ENCODE results near the gene KCNJ10.
"Not testable (repeated sequence)": the region's sequence is repeated elsewhere in the genome, so short reads cannot be mapped to it uniquely, and the experiment has no call there.

The KCNJ10 gene

DNA sequence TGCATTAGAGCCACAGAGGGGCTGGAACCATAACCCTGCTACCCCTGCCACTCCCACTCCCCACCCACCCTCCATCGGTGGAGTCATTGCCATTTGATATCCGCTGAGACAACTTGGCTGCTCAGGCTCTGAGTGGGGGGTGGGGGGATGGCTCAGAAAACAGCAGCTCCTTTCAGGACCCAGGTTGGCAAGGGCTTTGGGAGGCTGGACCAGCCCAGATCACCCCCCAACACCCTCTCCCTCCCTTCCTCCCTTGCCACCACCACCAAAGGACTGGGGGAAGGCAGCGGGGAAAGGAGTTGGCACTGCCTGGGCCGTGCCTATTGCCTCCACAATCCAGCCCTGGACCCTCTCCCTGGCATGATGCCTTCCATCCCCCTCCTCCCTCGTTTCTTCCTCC, 1.7 kb downstream of the KCNJ10 start:
- H3K4me3 ChIP-seq (ENCODE audit: low read length): no peak overlapping the region
- no peak for DNase-seq (ENCODE audit: low read depth, low spot score)

DNA sequence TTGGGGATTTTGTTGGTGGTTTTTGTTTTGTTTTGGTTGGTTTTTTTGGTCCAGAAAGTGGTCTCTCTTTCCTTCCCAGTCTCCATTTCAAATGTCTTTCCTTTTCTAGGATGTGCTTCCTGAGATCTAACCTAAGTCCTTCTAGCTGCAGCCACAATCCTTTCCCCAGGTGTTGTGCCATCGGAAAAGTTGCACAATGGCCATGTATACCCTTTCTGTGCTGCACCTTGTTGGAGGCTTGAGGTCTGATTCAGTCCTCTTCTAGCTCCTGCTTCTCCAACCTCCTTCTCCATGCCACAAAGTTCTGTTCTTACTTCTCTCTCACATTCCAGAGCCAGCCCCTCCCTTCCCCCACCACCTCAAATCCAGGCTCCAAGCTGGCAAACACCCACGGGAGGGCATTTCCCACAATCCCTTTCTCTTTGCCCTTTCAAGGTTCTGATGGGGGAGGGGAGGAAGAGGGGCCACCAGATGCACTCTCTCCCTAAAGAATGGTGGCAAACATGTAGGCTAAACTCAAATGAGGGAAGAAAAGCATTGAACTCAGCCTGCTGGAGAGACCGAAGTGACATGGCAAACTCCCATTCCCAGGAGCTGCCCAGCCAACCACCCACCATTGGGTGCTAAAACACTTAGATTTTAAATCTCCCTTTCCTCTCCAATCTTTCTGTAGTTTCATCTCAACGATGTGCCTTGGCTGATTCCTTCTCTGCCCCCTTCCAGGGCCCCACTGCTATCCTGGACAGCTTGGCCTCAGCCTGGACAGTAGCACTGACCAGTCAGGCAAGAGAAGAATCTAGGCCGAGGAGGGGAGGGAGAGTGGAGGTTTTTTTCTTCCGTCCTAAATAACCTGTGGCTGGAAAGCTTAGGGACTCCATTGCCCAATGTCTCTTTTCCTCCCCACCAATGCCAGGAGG, 2.9 kb downstream of the KCNJ10 start:
- no peak for DNase-seq (ENCODE audit: low read depth, low spot score)
- H3K4me3 ChIP-seq (ENCODE audit: low read length): no peak overlapping the region

DNA sequence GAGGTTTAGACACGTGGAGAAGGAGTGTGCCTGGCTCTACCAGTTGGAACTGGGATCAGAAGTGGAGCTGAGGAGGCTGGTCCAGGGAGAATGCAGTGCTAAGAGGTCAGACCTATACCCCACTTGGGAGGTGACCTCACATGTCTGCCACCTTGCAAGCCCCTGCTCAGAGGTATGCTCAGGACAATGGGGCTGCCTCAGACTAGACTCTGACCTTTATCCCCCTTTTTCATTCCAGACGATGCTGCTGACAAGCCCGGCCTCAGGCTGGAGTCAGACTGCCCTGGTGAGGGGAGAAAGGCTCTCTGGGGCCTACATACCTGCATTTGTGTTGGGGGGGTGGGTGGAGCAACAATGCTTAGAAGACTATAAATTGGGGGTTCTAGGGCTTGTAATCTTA, 5.2 kb downstream of the KCNJ10 start:
- no peak for DNase-seq (ENCODE audit: low read depth, low spot score)
- no peak overlapping the region for H3K4me3 ChIP-seq (ENCODE audit: low read length)

DNA sequence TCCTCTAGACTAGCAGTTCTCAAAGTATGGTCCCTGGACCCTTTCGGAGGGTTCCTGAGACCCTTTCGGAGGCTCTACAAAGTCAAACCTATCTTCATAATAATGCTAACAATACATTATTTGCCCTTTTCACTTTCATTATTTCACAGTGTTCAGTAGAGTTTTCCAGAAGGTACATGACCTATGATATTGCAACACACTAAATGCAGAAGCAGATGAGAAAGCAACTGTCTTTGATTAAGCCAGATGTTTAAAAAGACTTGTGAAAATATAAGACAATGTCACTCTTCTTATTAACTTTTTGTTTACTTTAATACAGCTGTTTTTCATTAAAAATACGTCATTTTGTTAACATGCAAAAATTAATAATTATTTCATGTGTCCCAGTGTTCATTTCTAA, 5.8 kb downstream of the KCNJ10 start:
- no peak for DNase-seq (ENCODE audit: low read depth, low spot score)
- no peak overlapping the region for H3K4me3 ChIP-seq (ENCODE audit: low read length)

DNA sequence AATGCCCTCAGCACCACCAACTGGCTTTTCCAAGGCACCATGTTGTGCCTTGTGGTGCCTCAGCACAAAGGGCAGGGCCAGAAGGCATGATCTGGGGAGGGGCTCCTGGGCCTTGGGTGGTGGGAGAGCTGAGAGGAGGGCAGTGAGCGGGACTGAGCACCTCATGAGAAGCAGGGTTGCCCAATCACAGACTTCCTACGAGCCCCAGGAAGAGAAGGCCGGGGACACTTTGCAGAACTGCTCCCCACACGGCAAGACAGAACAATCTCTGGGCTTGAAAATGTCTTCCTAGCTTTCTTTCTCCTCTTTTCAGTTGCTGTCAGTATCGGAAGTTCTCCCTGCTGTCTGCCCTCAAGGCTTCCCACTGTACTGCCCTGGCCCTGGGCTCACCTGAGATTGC, 6.8 kb downstream of the KCNJ10 start:
- no peak for DNase-seq (ENCODE audit: low read depth, low spot score)

DNA sequence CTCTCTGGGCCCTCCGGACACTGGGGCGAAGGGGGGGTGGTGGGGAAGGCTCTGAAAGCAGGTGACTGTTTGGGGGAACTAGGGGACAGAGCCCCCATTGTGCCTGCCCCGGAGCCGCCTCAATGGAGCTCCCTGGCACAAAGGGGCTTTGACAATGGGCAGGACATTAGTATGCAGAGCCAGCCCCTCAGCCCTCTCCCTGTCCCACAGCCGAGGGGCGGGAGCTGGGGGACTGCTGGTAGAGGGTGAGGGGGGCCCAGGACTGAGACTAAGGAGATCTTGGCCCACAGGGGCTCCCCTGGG, 7.8 kb downstream of the KCNJ10 start:
- DNase-seq (ENCODE audit: low read depth, low spot score): no peak
- no peak overlapping the region for H3K4me3 ChIP-seq (ENCODE audit: low read length)

More for the DNA sequence above, 6.8 kb downstream of the KCNJ10 start:
- no peak overlapping the region for H3K4me3 ChIP-seq (ENCODE audit: low read length)

DNA sequence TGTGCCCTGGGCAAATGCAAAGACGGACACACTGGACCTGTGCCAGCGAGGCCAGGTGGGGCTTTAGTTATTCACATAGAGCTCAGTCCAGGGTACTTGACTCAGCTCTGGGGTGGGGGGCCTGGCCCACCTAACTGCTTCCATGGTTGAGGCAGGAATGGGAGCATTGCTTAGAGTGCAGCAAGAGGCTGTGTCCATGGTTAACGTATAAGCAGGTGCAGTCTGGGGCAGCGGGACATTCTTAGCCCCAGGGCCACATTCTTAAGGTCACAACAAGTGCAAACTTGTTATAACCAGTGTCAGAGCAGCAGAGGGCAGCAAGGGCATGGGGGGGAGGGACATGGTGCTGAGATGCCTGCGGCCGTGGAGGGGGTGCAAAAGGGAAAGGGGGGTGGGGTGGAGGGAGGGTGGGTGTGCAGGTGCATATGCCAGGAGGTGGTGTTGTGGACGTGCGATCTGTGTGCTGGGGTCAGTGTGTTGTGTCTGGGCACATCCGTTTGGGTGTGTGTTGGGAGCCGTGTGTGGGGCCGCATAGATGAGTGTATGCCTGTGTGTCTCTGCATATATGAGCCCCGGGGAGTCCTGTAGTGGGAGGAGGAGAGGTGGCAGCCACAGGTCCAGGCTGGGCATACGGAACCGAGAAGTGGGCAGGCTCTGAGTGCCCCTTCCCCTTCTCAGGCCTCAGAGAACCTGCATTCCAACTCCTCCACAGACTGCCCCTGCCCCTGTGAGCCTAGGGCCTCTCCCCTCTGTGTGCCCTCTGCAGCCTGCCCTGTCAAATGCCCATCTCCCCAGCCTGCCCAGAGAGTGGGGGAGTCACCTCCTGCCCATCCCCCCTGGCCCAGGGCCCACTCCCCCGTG, 8.4 kb downstream of the KCNJ10 start:
- no peak overlapping the region for H3K4me3 ChIP-seq (ENCODE audit: low read length)
- no peak for DNase-seq (ENCODE audit: low read depth, low spot score)

DNA sequence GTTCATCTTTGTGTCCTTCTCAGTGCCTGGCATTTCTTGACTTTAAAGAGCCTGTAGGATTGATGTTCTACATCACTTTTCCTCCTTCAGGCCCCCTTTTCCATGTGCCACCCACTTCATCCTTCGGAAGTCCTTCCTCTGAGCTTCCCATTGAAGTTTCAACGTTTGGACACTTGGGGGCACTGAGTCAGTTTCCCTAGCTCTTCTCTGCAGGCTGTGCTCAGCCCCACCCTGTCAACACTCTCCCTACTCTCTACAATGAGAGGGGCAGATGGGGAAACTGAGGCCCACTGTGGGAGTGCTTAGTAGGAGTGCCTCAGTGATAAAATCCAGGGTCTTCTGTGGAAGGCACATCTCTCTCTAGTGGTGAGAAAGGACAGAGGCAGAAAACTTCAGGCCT, 11.9 kb downstream of the KCNJ10 start:
- DNase-seq (ENCODE audit: low read depth, low spot score): no peak

DNA sequence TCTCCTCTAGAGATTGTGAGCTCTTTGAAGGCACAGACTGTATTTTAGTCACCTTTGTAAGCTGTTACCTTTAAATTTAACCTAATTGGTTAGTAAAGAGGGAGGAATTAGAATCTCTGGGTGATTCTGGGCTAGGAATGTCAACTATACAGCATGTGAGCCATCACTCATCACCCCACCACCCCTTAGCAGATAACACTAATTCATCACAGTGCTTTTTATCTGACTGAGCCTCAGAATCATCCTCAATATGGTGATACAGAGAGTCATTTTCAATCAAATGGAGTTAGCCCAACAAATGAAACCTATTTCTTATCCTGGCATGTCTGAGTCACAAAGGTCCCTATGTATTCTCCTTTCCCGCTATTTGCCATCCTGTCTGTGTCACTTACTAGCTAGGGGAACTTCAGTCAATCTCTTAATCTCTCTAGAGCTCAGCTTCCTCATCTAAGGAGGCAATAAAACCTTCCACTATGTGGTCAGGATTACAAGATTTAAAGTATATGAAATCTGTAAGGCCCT, 13.3 kb downstream of the KCNJ10 start:
- H3K4me3 ChIP-seq (ENCODE audit: low read length): no peak overlapping the region
- DNase-seq (ENCODE audit: low read depth, low spot score): no peak

More for the DNA sequence above, 11.9 kb downstream of the KCNJ10 start:
- no peak overlapping the region for H3K4me3 ChIP-seq (ENCODE audit: low read length)

DNA sequence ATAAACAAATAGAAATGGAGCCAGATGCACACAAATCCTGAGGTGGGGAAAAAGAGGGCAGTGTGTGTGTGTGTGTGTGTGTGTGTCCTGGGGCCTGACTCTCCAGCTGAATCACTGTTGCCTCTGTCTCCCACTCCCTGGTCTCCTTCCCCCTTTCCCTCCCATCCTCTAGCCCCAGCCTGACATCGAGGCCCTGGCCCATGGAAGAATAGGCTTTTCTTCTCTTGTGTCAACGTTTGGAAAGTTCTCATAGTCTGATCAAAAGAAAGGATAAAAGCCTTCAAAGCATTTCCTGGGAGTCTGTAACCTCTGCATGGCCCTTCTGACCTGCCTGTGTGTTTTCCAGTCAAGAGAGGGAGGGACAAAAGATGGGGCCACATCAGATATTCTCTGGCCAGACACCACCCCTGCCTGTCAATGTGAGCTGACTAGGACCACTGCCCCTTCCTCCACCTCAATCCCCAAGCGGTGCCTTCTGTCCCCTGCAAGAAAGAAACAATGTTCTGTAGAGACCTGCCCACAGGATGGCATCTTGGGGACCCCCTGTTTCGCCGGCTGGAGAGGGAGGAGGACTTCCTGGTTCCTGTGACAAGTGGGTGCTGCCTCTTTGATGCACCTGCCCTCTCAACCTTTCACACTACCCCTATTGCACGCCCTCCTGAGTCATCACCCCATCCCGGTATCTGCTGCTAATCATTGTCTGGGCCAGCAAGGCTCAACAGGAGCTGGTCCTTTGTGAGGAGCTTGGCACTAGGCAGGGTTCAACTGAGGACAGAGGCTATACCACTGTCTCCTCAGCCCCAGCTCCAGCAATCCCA, 16.2 kb downstream of the KCNJ10 start:
- H3K4me3 ChIP-seq (ENCODE audit: low read length): no peak overlapping the region
- no peak for DNase-seq (ENCODE audit: low read depth, low spot score)

DNA sequence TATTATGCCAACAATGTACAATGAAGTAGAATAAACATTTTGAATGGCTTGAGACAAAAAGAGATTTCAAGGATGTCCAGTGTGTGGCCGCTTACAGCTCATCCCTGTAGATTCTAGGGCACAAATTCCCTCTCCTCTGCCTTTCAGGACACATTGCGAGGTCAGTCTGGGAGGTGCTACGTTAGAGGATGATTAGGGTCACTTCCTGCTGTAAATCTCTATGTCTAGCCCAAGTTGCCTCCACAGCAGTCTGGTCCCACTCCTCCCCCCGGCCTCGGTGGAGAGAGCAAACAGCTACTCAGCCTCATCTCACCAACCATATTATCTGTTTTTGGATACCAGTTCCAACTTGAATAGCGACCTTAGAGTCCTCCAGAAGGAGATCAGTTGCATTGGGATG, 17.0 kb downstream of the KCNJ10 start:
- no peak for DNase-seq (ENCODE audit: low read depth, low spot score)
- H3K4me3 ChIP-seq (ENCODE audit: low read length): no peak overlapping the region

DNA sequence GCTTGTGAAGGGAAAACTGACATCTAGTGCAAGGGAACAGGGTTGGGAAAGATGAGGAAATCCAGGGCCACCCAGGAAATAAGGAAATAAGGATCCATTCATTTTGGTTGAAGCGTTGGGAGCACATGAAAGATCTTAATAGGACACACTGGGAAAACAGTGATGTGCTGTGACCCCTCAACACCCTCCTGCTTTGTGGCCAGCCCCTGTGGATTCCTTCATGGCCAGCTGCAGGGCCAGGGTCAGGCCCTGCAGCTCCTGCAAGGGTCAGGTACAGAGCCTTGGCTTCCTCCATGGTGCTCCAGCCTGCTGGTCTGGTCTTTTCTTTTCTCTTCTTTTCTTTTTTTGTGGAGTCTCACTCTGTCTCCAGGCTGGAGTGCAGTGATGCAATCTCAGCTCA, 19.3 kb downstream of the KCNJ10 start:
- H3K4me3 ChIP-seq (ENCODE audit: low read length): no peak overlapping the region
- DNase-seq (ENCODE audit: low read depth, low spot score): no peak

DNA sequence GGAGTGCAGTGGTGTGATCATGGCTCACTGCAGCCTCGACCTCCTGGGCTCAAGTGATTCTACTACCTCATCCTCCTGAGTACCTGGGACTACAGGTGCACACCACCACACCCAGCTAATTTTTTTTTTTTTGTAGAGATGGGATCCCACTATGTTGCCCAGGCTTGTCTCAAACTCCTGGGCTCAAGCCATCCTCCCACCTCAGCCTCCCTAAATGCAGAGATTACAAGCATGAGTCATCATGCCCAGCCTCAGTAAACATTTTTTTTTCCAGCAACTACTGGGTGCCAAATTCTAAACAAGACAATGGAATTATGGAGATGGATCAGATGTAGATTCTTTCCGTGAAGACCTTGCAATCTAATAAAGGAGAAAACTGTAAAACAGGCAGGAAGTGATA, 19.8 kb downstream of the KCNJ10 start:
- not testable (repeated sequence) for DNase-seq (ENCODE audit: low read depth, low spot score); H3K4me3 ChIP-seq (ENCODE audit: low read length)

DNA sequence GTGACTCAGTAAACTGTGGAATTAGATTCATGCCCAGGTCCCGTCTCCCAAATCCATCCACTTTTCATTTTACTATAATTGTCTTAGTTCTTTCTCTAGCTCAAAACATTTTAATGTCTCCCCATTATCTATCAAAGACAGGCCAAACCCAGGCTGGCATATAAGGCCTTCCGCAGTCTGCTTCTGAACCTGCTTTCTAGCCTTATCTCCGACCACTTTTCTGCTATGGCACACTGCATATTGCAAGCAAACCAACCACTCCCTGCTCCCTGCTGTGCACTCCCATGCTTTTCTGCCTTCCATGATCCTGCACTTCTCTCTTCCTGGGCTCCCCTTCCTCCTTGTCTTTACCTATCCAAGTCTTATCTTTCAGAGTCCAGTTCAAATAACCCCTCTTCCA, 20.9 kb downstream of the KCNJ10 start:
- no peak overlapping the region for H3K4me3 ChIP-seq (ENCODE audit: low read length)
- no peak for DNase-seq (ENCODE audit: low read depth, low spot score)

DNA sequence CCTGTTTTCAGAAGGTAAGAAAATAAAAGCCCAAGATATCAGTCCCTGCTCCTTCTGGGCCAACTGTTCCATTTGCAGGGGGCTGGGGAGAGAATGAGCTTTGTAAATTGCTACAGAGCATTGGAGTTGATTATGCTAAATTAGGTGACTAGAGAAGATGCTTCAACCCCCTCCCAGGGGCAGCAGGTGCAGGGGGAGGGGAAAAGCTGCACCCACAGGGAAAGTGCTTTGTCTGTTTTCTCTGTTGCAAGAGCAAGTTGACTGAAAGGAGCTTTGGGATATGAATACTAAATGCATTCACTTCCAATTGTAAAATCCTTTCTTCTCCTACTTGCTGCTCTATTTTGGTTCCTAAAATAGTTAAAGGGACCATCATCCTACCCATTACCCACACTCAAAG, 21.6 kb downstream of the KCNJ10 start:
- no peak overlapping the region for H3K4me3 ChIP-seq (ENCODE audit: low read length)
- no peak for DNase-seq (ENCODE audit: low read depth, low spot score)

DNA sequence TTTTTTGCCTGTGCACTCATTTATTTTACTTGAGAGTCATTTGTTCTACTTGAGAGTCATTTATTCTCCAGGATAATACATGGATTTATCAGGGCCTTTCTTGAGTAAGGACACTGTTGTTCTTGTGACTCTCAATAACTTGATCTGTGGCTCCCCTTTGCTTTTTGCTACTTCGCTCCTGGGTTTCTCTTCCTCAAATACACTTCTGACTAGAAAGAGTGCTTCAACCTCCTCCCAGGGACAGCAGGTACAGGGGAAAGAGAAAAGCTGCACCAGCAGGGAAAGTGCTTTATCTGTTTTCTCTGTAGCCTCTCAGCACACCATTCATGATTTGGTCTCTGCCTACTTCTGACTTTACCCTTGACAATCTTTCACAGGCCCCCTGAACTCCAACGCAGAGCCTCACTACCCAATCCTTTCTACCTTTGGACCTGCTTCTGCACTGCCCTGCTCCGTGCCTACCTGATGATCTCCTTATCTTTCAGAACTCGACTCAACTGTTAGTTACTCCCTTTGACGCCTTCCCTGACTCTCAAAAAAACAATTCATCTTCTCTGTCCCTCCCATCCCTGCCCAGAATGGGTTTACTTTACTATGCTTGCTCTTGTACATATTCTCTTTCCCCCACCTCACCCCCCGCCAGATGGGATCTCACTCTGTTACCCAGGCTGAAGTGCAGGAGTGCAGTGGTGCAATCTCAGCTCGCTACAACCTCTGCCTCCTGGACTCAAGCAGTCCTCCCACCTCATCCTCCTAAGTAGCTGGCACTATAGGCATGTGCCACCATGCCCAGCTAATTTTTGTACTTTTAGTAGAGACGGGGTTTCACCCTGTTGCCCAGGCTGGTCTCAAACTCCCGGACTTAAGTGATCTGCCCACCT, 22.6 kb downstream of the KCNJ10 start:
- H3K4me3 ChIP-seq (ENCODE audit: low read length): peak overlapping the region; percentile 33
- DNase-seq (ENCODE audit: low read depth, low spot score): no peak

DNA sequence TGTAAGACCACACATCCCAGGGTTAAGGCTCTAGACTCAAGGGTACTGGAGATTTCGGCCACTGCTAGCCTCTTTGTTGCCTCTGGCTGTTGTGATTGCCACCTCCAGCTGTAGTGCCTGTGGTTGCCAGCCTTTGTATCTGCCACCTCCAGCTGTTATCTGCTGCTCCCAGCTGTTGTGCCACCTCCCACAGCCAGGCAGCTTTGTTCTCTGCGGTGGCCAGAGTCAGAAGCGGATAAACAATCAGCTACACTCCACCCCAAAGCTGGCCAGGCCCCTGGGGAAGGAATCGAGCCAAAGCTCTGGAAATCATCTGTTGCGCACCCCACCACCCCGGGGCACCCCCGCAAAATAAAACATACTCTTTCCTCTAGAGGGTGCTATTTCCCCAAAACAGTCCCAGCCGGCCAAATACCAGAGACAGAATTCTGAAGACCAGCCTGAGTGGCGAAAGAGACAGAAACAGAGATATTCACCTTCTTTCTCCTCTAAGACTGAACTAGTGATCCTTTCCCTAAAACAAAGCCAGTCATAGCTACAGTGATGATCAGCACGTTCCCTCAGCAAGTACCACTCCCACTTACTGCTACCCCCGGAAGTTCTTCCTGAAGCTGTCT, 23.4 kb downstream of the KCNJ10 start:
- DNase-seq (ENCODE audit: low read depth, low spot score): peak; percentile 46
- H3K4me3 ChIP-seq (ENCODE audit: low read length): peak overlapping the region; percentile 33

DNA sequence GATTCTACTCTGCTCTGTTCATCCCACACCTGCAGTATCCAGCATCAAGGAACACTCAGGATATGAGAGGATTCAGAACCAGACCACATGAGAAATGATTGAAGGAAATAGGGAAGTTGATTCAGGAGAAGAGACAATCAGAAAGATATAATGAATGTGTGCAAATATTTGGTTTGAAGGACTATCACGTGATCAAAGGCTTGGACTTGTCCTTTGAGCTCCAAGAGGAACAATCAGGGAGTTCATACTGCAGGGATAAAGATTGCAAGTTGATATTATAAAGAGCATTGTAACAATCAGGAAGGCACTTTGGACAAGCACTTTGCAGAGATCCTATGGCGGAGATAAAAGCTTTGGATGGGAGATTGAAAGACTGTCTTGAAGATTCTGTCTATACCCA, 24.3 kb downstream of the KCNJ10 start:
- DNase-seq (ENCODE audit: low read depth, low spot score): no peak
- no peak overlapping the region for H3K4me3 ChIP-seq (ENCODE audit: low read length)

All from Jurkat, Clone E6-1 (cell line).